K562 (cell line): ENCODE results near the gene TRIM10.

Experiments used
- MYC ChIP-seq, 2 experiments: fragments of 250-450 bp in 1 of 2; sonication (Bioruptor Pico) in 1 of 2; IDR thresholded peaks; 2 replicates each; pipeline versions ENCODE4 v1.5.1 to v1.6.1; 2012 to 2021; ENCODE audit warnings: low read depth in 2 of 2, borderline replicate concordance in 1 of 2, improper control_type of control experiment in 1 of 2, low read length in 1 of 2, mild to moderate bottlenecking in 1 of 2, moderate library complexity in 1 of 2
- NCOA2 ChIP-seq, 2 experiments: fragments of 450-650 bp; IDR thresholded peaks; 2 replicates each; pipeline ENCODE4 v1.6.1; 2018; ENCODE audit warnings: mild to moderate bottlenecking in 2 of 2, moderate library complexity in 1 of 2; ENCODE audit not compliant: partially characterized antibody in 2 of 2
- SP2 ChIP-seq: IDR thresholded peaks from 2 replicates; pipeline ENCODE4 v1.6.1; 2011; ENCODE audit warnings: mild to moderate bottlenecking, low read depth, low read length, moderate library complexity; ENCODE audit not compliant: poor library complexity, severe bottlenecking; ENCODE audit errors: extremely low read depth
- ZC3H8 ChIP-seq: fragments of 450-650 bp; IDR thresholded peaks from 2 replicates; pipeline ENCODE4 v1.6.1; 2017
- TF ChIP-seq, protein P1 (sequence below): IDR thresholded peaks from 3 replicates; pipeline ENCODE4 v1.6.1; 2011; ENCODE audit warnings: borderline replicate concordance, mild to moderate bottlenecking; ENCODE audit not compliant: insufficient read length, insufficient read depth
- TF ChIP-seq, protein P2 (sequence below), 2 experiments: IDR thresholded peaks in 1 of 2; conservative IDR thresholded peaks in 1 of 2; 2 replicates each; pipeline ENCODE4 v1.6.1; 2016; ENCODE audit warnings: low read depth in 2 of 2, mild to moderate bottlenecking in 1 of 2, missing compliant biosample characterization in 1 of 2, missing genetic modification characterization in 1 of 2, moderate library complexity in 1 of 2

DNA sequence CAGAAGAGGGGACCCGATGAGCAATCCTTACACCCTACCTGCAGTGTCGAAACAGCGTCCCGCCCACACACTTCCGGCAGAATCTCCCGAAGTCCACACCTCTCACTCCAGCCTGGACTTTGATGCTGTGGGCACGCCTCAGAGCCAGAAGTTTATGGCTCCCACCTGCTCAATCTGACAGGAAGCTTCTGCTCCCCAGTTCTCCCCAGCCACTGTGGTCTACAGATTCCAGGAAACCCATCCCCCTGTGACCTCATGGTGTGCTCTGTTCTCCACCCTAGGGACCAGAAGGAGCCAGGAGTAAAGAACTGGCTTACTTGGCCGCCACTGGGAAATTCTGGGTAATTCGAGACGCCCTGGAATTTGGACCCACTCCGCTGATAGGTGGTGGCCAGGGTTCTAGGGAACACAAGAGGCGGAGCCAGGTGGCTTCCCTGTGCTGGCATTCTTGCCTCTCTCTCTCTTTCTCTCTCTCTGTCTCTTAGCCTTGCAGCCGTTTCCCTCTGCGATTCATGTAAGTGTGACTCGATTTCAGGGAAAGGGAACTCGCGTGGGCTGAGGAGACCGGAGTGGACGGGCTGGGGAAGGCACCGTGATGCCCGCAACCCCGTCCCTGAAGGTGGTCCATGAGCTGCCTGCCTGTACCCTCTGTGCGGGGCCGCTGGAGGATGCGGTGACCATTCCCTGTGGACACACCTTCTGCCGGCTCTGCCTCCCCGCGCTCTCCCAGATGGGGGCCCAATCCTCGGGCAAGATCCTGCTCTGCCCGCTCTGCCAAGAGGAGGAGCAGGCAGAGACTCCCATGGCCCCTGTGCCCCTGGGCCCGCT, 2.3 kb upstream of the TRIM10 start, which contains the start of gene TRIM15:
- TF ChIP-seq, protein P1, sequence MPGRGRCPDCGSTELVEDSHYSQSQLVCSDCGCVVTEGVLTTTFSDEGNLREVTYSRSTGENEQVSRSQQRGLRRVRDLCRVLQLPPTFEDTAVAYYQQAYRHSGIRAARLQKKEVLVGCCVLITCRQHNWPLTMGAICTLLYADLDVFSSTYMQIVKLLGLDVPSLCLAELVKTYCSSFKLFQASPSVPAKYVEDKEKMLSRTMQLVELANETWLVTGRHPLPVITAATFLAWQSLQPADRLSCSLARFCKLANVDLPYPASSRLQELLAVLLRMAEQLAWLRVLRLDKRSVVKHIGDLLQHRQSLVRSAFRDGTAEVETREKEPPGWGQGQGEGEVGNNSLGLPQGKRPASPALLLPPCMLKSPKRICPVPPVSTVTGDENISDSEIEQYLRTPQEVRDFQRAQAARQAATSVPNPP, result no peak
- TF ChIP-seq NCOA2 (IDR thresholded peaks at IDR 0.05; ENCODE audit: partially characterized antibody in 2 of 2) (no peak), MYC (IDR thresholded peaks at IDR 0.05; ENCODE audit: low read depth, low read length) (no peak), MYC (CRISPR knock-in tag; IDR thresholded peaks at IDR 0.05; ENCODE audit: borderline replicate concordance, low read depth) (no peak), SP2 (no peak), ZC3H8 (no peak)
- TF ChIP-seq, protein P2, sequence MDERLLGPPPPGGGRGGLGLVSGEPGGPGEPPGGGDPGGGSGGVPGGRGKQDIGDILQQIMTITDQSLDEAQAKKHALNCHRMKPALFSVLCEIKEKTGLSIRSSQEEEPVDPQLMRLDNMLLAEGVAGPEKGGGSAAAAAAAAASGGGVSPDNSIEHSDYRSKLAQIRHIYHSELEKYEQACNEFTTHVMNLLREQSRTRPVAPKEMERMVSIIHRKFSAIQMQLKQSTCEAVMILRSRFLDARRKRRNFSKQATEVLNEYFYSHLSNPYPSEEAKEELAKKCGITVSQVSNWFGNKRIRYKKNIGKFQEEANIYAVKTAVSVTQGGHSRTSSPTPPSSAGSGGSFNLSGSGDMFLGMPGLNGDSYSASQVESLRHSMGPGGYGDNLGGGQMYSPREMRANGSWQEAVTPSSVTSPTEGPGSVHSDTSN (CRISPR knock-in tag; IDR thresholded peaks at IDR 0.05; ENCODE audit: low read depth), result no peak
- TF ChIP-seq, protein P2 (tag; conservative IDR thresholded peaks at IDR 0.05; ENCODE audit: low read depth), result no peak
